Measurements from ENCODE around the gene TTC1.
"Not testable (repeated sequence)": the region's sequence is repeated elsewhere in the genome, so short reads cannot be mapped to it uniquely, and the experiment has no call there.

The TTC1 gene

DNA sequence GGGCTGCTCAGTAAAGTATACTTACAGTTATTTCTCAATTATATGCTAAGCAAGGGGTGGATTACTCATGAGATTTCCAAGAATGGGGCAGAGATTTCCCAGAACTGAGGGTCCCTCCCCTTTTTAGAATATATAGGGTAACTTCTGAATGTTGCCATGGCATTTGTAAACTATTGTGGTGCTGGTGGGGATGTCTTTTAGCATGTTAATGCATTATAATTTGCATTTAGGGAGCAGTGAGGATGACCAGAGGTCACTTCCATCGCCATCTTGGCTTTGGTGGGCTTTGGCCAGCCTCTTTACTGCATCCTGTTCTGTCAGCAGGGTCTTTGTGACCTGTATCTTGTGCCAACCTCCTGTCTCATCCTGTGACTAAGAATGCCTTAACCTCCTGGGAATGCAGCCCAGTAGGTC, 35.5 kb downstream of the TTC1 start:
- no peak for DNase-seq

DNA sequence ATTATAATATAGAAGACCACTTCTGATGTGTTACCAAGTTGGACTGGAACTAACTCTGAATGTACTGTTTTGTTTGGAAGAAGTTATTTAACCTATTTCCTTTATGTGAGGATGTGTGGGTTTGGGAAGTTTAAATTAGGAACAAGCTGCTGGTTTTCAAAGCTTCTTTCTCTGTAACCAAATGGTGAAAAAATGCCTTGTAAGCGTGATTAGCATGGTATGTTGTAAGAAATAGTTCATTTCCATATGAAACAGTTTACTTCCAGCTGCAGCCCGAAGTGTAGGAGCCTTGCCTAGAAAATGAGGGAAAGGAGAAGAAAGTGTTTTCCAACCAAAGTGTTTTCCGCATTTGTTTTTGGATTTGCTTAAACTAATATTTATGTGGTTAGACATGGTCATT, 36.0 kb downstream of the TTC1 start:
- no peak for DNase-seq

DNA sequence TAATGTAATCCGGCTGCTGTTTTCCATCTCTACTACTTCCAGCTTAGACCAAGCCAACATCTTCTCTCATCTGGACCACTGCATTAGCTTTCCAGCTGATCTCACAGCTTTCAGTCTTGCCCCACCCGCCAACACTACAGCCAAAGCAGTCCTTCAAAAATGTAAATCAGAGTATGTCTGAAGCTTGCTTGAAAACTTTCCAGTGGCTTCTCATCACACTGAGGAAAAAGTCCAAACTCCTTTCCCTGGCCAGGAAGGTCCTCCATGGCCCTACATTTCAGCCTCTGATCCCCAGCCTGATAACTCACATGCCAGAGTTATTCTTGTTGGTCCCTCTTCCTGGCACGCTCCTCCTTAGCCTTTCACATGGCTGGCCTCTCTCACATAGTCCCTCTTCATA, 38.5 kb downstream of the TTC1 start:
- DNase-seq, result no peak

DNA sequence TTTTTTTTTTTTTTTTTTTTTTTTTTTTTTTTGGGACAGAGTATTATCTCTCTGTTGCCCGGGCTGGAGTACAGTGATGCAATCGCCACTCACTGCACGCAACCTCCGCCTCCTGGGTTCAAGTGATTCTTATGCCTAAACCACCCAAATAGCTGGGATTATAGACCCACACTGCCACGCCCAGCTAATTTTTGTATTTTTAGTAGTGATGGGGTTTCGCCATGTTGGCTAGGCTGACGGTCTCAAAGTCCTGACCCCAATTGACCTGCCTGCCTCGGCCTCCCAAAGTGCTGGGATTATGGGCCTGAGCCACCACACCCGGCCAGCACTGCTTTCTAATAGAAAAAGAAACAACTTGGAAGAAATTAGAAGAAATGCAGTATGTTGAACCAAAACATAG, 39.2 kb downstream of the TTC1 start:
- DNase-seq, result no peak

DNA sequence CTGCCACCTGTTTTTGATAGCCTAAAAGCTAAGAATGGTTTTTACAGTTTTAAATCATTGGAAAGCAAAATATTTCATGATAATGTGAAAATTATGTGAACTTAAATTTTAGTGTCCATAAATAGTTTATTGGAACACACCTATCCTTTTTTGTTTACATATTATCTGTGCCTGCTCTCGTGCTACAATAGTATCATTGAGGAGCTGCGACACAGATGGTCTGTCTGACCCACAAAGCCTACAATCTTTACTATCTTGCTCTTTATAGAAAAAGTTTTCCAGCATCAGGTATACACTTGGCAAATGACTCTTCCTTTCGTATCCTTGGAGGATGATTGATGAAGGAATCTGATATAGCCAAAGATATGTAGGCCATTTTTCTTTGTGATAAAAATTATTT, 40.2 kb downstream of the TTC1 start:
- no peak for DNase-seq

DNA sequence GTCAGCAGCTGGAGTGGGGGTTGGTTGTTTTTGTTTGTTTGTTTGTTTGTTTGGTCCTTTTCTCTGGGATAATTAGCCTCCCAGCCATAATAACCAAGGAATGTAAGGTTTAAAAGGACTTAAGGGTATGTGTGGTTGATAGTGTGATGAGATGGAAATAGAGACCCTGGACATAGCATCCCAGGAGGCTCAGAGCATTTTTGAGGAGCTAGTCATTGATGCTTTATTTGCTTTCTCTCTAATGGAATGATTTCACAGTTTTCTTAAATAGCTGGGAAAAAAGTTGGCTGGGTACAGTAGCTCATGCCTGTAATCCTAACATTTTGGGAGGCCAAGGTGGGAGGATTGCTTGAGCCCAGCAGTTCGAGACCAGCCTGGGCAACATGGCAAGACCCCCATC, 45.1 kb downstream of the TTC1 start:
- DNase-seq, result no peak

DNA sequence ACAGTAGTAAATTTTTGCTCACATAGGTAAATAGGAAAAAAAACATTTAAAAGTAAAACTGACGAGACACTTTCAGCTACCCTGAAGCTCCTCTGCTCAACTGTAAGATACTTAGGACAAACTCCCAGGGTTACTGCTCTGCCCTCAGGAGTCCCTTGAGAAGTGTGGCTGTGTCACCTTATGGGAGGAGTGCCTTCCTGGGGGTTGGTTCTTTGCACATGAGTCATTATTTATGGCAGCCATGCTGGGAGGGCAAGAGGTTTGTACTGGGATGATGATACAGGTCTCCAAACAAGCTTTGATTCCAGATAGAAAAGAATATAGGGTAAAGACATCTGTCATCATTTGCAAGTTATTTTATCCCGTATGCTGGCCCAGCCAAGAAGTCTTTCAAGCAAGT, 45.9 kb downstream of the TTC1 start:
- no peak for DNase-seq

DNA sequence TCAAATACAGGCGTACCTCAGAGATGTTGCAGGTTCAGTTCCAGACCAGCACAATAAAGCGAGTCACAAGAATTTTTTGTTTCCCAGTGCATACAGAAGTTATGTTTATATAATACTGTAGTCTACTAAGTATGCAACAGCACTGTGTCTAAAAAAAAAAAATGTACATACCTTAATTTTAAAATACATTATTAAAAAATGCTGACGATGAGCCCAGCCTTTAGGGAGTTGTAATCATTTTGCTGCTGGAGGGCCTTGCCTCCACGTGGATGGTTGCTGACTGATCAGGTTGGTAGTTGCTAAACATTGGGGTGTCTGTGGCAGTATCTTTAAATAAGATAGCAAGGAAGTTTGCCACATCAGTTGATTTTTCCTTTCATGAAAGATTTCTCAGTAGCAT, 48.3 kb downstream of the TTC1 start:
- no peak for DNase-seq

DNA sequence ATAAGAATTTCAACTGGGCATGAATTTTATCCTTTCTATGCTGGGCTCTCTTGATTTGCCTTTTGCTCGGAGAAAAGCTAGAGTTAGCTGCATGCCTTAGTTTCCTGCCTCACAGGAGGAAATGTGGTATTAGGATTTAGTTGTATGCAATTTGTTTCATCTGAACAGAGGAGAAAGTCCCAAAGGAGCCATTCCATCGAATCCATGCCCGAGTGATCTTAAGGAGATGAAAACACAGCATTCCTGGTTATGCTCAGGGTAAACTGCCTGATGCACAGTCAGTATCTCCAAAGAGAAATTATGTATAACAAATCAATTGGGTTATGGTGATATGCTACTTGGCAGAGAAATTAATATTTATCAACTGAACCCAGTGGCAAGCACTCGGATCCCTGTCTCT, 51.1 kb downstream of the TTC1 start:
- DNase-seq, result no peak

DNA sequence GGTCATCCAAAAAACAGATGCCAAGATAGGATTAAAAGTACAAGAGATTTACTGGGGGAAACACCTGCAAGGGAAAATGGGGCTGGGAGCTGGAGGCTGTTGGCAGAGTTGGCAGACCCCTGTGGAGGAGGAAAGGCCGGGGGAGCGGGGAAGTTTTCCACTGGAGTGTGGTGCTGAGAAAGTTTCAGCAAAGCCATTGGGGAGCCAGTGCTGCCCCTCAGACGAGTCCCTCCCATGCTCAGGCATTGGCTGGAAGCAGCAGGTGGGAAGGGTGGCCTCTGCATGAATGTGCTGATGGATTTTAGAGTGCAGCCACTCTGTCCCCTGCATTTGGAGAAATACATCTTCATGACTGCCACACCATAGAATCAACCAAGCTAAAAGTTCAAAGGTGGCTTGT, 52.8 kb downstream of the TTC1 start:
- no peak for DNase-seq

DNA sequence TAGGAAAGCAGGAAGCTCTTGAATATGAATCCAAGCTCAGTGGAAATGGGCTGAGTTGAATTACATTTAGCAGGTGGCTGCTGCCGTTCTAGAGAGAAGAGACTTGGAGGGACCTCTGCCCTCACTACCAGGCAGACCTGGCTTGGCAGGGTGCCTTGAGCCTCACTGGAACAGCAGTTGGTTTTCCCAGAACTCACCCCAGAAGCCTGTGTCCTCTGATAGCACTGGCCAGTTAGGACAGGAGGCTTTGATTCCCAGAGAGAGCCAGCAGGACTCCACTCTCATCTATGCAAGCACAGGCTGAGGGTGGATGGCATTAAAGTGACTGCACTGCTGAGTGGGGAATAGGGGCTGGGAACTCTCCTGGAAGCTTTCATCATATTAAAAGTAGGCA, 55.5 kb downstream of the TTC1 start:
- DNase-seq, result no peak

DNA sequence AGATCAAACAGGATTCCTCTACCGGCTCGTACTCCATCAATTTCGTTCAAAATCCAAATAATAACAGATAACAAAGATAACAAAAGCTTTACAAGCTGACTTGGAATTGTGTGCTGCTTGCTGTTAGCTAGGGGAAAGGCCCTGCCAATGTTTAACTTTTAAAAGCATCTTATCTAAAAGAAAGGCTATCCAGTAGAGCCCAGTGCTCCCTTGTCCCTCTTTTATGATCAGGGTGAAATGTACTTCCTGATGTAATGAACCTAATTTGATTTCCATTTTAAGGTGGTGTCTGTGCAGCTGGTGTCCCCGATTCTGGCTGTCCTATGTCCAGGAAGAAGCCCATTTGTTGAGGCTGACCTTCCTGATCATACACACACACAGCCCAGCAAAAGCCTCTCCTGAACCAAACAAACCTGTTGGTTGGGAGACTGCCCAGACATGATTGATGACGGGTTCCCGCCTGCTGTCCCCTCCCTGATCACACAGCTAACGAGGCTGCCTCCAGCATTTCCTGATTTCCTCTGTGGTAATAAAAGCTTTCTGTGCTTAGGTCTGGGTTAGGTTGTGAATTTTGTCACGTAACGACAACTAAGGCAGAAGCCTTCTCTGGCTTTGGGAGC, 56.2 kb downstream of the TTC1 start:
- DNase-seq, result no peak

DNA sequence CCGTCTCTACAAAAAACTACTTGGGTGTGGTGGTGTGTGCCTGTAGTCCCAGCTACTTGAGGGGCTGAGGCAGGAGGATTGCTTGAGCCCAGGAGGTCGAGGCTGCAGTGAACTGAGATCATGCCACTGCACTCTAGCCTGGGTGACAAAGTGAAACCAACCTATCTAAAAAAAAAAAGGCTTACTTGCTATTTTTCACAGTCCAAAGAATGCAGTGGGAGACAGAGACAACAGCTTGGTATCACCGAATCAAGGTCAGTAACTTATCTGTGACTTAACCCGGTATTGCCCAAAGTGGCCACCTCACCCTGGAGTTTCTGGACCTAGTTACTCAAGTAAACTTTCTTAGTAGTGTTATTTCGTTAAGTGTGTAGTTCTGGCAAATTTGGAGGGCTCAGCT, 60.2 kb downstream of the TTC1 start:
- DNase-seq, result not testable (repeated sequence)

DNA sequence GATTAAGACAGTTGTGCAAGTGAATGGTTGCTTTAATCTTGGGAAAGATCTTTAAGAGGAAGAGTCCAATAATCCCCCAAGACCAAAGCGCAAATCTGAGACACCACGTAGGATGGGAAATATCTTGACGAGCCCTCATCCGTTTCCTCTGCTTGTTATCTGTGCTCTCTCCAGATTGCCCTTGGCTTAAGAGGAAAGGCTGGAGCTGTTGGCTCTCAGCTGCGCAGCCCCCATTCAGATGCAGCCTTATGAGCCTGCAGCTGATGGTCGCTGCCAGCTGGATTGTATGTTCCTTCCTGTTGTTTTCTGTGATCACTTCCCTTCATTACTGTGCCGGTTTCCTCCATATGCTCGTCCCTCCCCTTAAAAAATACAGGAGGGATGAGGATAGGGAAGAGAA, 62.6 kb downstream of the TTC1 start:
- no peak for DNase-seq

DNA sequence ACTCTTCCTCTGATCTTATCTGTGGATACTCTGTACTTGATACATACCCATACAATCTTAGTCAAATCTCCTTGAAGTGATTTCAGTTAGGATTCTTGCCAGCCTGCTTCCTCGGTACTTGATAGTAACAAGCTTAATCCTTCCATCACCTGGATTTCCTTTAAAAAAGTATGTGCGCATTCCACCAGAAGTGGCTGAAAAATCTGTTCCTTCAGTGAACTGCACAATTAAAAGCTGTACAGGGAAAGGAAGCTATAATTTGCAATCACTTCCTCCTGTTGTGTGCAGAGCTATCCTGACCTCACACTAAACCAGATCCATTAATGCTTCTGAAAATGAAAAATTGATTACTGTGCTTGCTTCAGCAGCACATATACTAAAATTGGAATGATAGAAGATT, 63.0 kb downstream of the TTC1 start:
- no peak for DNase-seq

DNA sequence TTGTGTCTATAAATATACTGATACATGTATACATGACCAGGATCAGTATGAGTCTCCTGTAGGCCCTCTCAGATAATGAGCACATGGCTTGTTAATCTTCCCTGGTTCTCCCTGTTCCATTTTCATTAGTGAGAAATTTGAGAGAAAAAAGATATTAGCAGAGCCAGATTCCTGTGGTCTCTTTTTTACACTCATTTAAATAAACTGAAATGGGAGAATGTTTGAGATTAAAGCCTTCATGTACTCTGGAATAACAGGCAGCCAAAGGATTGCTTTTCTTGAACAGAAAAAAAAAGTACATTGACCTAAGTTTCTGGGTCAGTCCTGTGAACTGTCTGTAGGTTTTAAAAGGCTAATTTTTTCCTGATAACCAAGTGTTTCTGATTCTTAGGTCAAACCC, 66.1 kb downstream of the TTC1 start:
- no peak for DNase-seq

DNA sequence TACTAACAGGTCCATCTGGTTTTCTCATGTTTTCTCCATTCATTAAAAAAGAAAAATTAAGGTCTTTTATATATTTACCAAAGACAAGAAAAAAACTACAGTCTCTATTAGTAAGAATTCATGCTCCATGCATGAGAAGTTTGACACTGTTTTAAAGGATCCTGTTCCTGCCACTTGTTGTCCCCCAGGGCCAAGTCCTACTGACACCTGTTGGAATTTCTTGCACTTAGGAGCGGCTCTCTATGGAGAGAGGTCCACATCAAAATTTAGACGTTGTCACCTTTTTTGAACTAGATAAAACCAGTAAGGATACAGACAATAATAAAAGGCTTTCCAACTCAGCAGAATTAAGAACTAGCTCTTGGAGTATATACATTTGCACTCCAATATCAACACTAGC, 68.1 kb downstream of the TTC1 start:
- no peak for DNase-seq

DNA sequence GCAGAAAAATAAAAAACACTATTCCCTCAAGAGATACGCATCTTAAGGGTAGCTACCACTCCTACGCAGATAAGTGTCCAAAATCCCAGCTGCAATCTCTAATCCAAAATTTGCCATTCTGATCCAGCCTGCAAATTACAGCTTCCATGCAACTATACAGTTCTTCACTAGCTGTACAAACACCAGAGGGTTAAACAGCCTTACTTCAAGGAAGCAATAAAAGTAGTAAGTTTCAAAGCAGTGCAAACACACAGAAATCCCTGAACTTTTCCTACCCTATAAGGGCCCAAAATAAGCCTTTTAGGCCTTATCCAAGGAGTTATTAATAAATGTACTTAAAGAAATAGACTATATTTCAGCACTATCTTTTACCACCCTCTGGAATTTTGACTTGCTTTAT, 70.8 kb downstream of the TTC1 start:
- DNase-seq, result no peak

DNA sequence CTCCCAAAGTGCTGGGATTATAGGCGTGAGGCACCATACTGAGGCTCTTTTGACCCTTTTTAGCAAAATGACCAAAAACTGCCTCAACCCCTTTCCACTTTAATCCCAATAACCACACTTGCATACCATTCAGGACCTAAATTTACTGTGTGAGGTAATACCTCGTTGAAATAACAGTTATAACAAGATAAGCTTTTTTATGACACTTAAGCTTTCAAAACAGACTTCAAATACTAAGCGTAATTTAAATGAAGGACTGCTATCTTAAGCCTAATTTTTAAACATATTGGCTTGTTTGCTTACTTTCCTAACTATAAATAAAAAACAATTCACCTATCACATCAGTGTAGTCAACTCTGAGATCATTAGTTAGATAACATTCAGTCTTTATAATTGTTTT, 72.6 kb downstream of the TTC1 start:
- DNase-seq, result no peak

DNA sequence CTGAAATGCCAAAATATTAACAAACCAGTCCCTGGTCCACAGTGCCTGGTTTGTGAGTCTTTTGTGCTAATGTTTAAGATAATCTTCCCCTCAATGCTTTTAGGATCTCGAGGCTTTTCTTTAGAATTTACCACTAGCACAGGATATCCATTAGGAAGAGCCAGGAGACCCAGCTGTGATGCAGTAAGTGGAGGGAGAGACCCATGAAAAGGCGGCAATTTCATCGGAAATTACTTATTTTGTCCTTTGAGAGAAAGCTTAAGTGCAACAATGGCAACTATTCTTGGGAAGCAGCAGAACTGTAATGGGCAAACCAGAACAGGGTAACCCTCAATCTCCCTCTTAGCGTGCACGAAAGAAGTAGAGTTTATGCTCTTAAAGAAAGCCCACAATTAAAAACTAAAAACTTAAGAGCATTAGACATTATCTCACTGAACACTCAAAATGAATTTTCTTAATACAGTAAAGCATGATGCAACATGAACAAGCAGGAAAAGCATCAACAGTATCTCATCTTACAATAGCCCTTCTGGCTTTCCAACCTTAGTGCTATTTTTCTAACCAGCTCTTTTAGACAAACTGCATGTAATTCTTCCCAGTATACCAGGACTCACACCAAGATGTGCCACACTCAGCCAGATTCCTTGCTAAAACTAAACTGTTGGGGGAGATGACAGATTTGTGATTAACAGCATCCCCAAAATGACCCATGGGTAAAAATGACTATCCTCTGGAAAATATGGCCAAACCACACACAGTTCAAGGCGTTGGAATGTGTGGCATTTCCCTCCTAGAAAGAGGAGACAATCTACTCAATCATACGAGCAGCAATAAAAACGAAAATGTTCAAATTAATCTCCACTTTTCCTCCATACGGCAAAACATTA, 73.9 kb downstream of the TTC1 start:
- no peak for DNase-seq

DNA sequence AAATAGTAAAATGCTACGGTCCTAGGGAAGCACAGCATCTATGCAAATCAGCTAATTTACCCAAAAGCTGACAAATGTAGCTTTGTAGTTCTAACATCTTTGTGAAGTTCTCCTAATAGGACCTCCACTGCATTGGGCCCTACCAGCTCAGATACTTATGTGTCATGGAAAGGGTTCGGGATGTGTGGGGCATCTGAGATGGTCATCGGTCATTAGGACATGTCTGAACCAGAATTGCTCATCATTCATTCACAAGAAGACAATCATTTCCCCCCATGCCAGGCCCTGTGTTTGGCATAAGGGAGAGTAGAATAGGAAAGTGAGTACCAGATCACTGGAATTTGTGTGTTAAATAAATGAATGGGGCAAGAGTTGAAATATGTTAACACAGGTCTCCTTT, 74.6 kb downstream of the TTC1 start:
- no peak for DNase-seq

DNA sequence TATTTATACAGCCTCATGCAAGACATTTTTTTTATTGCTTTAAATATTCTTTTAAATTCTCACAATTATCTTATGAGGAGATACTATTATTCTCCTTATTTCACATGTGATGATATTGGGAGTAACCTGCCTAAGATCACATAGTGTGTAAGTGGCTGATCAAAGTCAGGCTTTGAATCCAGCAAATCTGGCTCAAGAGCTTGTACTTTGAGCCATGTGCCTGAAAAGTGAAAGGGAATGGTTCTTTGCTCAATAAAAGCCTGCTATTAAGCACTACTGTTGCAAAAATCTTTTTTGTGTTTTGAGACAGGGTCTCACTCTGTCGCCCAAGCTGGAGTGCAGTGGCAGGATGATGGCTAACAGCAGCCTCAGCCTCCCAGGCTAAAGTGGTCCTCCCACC, 75.2 kb downstream of the TTC1 start:
- DNase-seq, result no peak

DNA sequence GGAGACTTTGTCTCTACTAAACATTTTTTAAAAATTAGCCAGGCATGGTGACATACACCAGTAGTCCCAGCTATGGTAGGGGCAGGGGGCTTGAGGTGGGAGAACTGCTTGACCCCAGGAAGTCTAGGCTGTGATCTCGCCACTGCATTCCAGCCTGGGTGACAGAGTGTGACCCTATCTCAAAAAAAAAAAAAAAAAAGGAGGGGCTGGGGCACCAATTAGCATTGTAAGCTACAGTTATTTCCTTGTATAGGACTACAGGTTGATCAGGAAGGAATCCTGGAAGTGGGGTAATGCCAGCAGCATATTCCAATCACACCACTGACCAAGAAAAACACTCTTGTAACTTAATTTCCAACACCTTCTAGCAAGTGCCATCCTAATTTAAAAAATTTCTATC, 78.3 kb downstream of the TTC1 start:
- no peak for DNase-seq

DNA sequence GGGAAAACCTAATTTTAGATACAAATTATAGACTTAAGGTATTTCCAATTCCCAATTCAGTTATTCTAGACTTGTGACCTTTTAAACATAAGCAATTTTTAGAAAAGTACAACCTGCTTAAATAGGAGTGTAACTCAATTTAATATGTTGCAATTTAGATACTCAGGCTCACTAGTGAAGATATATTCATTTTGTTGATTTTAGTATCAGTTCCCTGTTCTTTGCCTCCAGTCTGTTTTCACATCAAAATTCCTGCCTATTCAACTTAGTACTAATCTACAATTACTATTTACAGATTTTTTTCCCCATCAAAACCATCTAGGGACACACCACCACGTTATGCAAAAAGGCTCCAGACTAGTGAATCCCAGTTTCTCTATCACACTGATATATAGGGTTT, 79.9 kb downstream of the TTC1 start:
- DNase-seq, result no peak

DNA sequence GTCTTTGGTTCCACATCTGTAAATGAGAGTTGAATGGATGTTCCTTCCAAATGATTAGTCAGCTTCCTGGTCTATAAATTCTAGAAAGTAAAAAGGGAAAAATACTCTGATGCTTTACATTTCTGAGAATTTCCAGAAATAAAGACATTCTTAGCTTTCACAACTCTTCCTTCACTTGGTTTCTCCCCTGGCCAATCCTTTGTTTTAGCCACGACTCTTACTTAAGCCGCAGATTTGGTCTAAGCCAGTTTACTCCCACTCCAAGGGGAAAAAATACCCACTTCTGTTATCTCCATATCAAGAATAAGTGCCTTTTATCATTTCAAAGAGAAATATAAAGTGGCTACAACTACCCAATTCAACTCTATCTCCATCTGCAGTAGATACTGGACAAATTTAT, 80.6 kb downstream of the TTC1 start:
- no peak for DNase-seq

Data from SIG-M5 (cell line).